HG02981 (cell line): Measurements from ENCODE around the gene CRCP.

Experiments
- ATAC-seq: cut with Tn5 transposase; IDR thresholded peaks from one replicate; pipeline ENCODE4 v1.9.1; 2021; ENCODE audit warnings: mild to moderate bottlenecking, moderate library complexity; ENCODE audit not compliant: unreplicated experiment

Gene CRCP

DNA sequence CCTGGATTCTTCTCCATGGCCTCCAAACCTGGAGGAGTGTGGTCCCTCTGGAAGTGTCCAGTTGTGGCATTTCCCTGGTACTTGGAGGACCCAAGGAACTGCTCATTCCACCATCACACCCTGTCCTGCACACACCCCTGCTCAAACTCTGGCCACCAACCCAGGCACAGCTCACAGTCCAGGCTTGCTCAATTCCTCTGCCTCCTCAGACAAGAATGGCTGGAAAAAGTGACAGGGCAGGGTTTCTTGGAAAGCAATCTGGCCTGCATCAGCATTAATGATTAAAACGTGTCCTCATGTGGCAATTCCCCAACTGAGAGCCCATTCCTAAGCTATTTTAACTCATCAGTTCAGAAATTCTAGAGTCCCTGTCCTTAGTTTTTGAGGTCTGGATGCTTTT, 73.3 kb downstream of the CRCP start:
- no peak for ATAC-seq

GRCh38 chr7:66188645-66189044, 74.0 kb downstream of the CRCP start:
- no peak for ATAC-seq

- ATAC-seq, result no peak
These were observed 75.3 kb downstream of the CRCP start for GRCh38 chr7:66189695-66190503.

GRCh38 chr7:66190504-66190857, 75.8 kb downstream of the CRCP start:
- ATAC-seq, result no peak

- ATAC-seq, result no peak
These were observed 78.6 kb downstream of the CRCP start for GRCh38 chr7:66193146-66193725.

GRCh38 chr7:66198469-66198868, 83.8 kb downstream of the CRCP start:
- no peak for ATAC-seq

- no peak for ATAC-seq
These were observed 84.3 kb downstream of the CRCP start for GRCh38 chr7:66198956-66199355.

DNA sequence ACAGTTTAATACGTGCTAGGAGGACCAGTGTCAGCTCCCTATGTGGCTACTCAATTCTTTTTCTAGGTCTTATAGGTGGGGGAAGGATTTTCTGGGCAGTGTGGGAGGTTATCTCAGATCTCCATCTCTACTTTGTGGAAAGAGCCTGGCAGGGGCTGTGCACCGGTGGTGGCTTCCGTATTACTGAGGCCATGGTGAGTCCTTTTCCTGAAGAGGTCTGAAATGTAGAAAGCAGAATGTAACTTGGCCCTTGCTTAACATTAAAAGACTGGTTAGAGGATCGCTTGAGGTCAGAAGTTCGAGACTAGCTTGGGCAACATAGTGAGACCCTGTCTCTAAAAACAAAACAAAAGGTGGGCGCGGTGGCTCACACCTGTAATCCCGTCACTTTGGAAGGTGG, 87.8 kb downstream of the CRCP start:
- ATAC-seq, result no peak
